ENCODE measurements around the gene INO80E. TPM values are rescaled to one million over a fixed set of nuclear protein-coding genes. Genes with fewer than 3 reads are reported as not detected.

INO80E gene
- total RNA-seq, 1 donor from 2014 or later, result 29.0 TPM

- H3K36me3 ChIP-seq, result peaks cover 100% of the 10 kb centered on the region
- no peak for TF ChIP-seq CTCF (IDR thresholded peaks at IDR 0.05; ENCODE audit: borderline replicate concordance)
- H3K27ac ChIP-seq (replicated peaks), result no peak overlapping the region
- H3K4me3 ChIP-seq, result no peak overlapping the region
- H3K4me1 ChIP-seq, result peaks cover 8% of the 10 kb centered on the region
- no peaks in the 10 kb centered on the region for H3K9me3 ChIP-seq (replicated peaks)
- DNase-seq, result no peak
- no peaks in the 10 kb centered on the region for H3K27me3 ChIP-seq (ENCODE audit: low read depth)
- intact Hi-C loops (cut with micrococcal nuclease), result no loop called here
Observed at GRCh38 chr16:29987371-29988085, 8.5 kb upstream of the INO80E start.

GRCh38 chr16:29988346-29989075 lies 7.5 kb upstream of the INO80E start:
- intact Hi-C loops (cut with micrococcal nuclease), result no loop called here
- no peak overlapping the region for H3K4me3 ChIP-seq
- peaks cover 100% of the 10 kb centered on the region for H3K36me3 ChIP-seq
- TF ChIP-seq CTCF (IDR thresholded peaks at IDR 0.05; ENCODE audit: borderline replicate concordance), result no peak
- no peak for DNase-seq
- H3K27ac ChIP-seq (replicated peaks), result no peak overlapping the region
- H3K27me3 ChIP-seq (ENCODE audit: low read depth), result no peaks in the 10 kb centered on the region
- H3K9me3 ChIP-seq (replicated peaks), result no peaks in the 10 kb centered on the region
- peaks cover 12% of the 10 kb centered on the region for H3K4me1 ChIP-seq

GRCh38 chr16:29989111-29989858 lies 6.8 kb upstream of the INO80E start:
- DNase-seq, result no peak
- no peak for TF ChIP-seq CTCF (IDR thresholded peaks at IDR 0.05; ENCODE audit: borderline replicate concordance)
- H3K4me3 ChIP-seq, result no peak overlapping the region
- H3K36me3 ChIP-seq, result peaks cover 97% of the 10 kb centered on the region
- intact Hi-C loops (cut with micrococcal nuclease), result no loop called here
- H3K4me1 ChIP-seq, result peaks cover 20% of the 10 kb centered on the region
- H3K9me3 ChIP-seq (replicated peaks), result no peaks in the 10 kb centered on the region
- no peaks in the 10 kb centered on the region for H3K27me3 ChIP-seq (ENCODE audit: low read depth)
- H3K27ac ChIP-seq (replicated peaks), result no peak overlapping the region

GRCh38 chr16:29990034-29990433 lies 6.0 kb upstream of the INO80E start:
- no peak for TF ChIP-seq CTCF (IDR thresholded peaks at IDR 0.05; ENCODE audit: borderline replicate concordance)
- Histone ChIP-seq H3K4me3 (no peak overlapping the region), H3K36me3 (peaks cover 90% of the 10 kb centered on the region), H3K27me3 (ENCODE audit: low read depth) (no peaks in the 10 kb centered on the region), H3K27ac (replicated peaks) (no peak overlapping the region), H3K4me1 (peaks cover 27% of the 10 kb centered on the region), H3K9me3 (replicated peaks) (no peaks in the 10 kb centered on the region)
- intact Hi-C loops (cut with micrococcal nuclease), result no loop called here
- DNase-seq, result no peak

- TF ChIP-seq CTCF (IDR thresholded peaks at IDR 0.05; ENCODE audit: borderline replicate concordance), result no peak
- Histone ChIP-seq H3K9me3 (replicated peaks) (no peaks in the 10 kb centered on the region), H3K4me1 (peaks cover 36% of the 10 kb centered on the region), H3K27ac (replicated peaks) (no peak overlapping the region), H3K4me3 (no peak overlapping the region), H3K36me3 (peaks cover 80% of the 10 kb centered on the region), H3K27me3 (ENCODE audit: low read depth) (no peaks in the 10 kb centered on the region)
- DNase-seq, result no peak
- intact Hi-C loops (cut with micrococcal nuclease), result no loop called here
Observed at GRCh38 chr16:29990883-29991570, 5.0 kb upstream of the INO80E start.
